ENCODE data around the gene SLC15A1.

The SLC15A1 gene

GRCh38 chr13:98721825-98722510 is 30.5 kb downstream of the SLC15A1 start (continued):
- TF ChIP-seq CTCF (tag by site-specific recombination; IDR thresholded peaks at IDR 0.05) (no peak), ZNF366 (tag by site-specific recombination; conservative IDR thresholded peaks at IDR 0.05) (no peak), IKZF3 (tag by site-specific recombination; IDR thresholded peaks at IDR 0.05) (no peak), KLF10 (tag by site-specific recombination; IDR thresholded peaks at IDR 0.05) (no peak), ZNF121 (tag by site-specific recombination; IDR thresholded peaks at IDR 0.05) (no peak)

DNA sequence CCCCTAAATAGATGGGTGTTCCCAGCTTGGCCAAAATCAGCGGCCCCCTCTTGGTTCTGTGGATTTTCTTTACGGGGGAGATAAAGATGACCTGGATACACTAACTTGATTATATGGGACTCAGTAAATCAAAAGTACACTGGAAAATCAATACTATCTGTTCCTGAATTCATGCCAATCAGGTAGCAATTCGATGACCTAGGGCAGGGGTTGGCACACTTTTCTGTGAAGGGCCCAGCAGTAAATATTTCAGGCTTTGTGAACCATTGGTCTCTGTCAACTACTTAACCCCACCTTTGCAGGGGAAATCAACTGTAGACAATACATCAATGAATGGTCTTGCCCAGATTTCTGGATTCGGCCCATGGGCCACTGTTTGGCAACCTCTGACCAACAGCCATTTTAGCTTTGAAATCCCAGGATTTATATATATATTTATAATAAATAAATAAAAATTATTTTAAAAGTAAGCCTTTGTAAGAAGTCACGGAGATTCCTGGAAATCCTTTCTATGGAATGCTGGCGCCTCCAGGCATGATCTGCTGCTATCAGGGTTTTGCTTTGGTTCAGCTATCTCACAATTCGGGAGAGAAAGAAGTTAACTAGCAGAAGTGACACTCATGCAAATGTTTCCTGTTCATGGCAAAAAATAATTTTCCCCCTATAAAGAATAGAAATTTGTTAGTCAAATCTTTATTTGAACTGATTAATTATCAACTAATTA is 32.8 kb downstream of the SLC15A1 start:
- no peak overlapping the region for H3K4me3 ChIP-seq (ENCODE audit: low read depth, low read length)
- H3K4me1 ChIP-seq (ENCODE audit: control insufficient read depth, insufficient read depth, low read length), result no peaks in the 10 kb centered on the region
- no peaks in the 10 kb centered on the region for H3K36me3 ChIP-seq (ENCODE audit: control insufficient read depth in 2 of 2, insufficient read depth in 1 of 2, low read length in 2 of 2)
- no peak overlapping the region for H3K27ac ChIP-seq (ENCODE audit: extremely low read depth, low read depth, low read length)
- TF ChIP-seq ZNF214 (tag by site-specific recombination; IDR thresholded peaks at IDR 0.05; ENCODE audit: borderline replicate concordance) (no peak), ZFHX2 (tag by site-specific recombination; conservative IDR thresholded peaks at IDR 0.05) (no peak), ZXDB (tag by site-specific recombination; IDR thresholded peaks at IDR 0.05) (no peak), ZNF76 (tag by site-specific recombination; IDR thresholded peaks at IDR 0.05; ENCODE audit: borderline replicate concordance, low read depth) (no peak), ZNF677 (tag by site-specific recombination; IDR thresholded peaks at IDR 0.05) (no peak), ZNF624 (tag by site-specific recombination; IDR thresholded peaks at IDR 0.05) (no peak), TCF7L2 (IDR thresholded peaks at IDR 0.05; ENCODE audit: borderline replicate concordance, low read depth, low read length) (no peak), SCRT1 (tag by site-specific recombination; IDR thresholded peaks at IDR 0.05; ENCODE audit: borderline replicate concordance) (no peak), ZNF140 (tag by site-specific recombination; IDR thresholded peaks at IDR 0.05) (no peak), YY1 (tag by site-specific recombination; IDR thresholded peaks at IDR 0.05) (no peak), SCRT2 (tag by site-specific recombination; IDR thresholded peaks at IDR 0.05) (no peak), CTCF (tag by site-specific recombination; IDR thresholded peaks at IDR 0.05) (no peak)
- TF ChIP-seq, protein P1, sequence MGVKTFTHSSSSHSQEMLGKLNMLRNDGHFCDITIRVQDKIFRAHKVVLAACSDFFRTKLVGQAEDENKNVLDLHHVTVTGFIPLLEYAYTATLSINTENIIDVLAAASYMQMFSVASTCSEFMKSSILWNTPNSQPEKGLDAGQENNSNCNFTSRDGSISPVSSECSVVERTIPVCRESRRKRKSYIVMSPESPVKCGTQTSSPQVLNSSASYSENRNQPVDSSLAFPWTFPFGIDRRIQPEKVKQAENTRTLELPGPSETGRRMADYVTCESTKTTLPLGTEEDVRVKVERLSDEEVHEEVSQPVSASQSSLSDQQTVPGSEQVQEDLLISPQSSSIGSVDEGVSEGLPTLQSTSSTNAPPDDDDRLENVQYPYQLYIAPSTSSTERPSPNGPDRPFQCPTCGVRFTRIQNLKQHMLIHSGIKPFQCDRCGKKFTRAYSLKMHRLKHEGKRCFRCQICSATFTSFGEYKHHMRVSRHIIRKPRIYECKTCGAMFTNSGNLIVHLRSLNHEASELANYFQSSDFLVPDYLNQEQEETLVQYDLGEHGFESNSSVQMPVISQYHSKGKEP (tag by site-specific recombination; IDR thresholded peaks at IDR 0.05), result no peak
- TF ChIP-seq, protein P2, sequence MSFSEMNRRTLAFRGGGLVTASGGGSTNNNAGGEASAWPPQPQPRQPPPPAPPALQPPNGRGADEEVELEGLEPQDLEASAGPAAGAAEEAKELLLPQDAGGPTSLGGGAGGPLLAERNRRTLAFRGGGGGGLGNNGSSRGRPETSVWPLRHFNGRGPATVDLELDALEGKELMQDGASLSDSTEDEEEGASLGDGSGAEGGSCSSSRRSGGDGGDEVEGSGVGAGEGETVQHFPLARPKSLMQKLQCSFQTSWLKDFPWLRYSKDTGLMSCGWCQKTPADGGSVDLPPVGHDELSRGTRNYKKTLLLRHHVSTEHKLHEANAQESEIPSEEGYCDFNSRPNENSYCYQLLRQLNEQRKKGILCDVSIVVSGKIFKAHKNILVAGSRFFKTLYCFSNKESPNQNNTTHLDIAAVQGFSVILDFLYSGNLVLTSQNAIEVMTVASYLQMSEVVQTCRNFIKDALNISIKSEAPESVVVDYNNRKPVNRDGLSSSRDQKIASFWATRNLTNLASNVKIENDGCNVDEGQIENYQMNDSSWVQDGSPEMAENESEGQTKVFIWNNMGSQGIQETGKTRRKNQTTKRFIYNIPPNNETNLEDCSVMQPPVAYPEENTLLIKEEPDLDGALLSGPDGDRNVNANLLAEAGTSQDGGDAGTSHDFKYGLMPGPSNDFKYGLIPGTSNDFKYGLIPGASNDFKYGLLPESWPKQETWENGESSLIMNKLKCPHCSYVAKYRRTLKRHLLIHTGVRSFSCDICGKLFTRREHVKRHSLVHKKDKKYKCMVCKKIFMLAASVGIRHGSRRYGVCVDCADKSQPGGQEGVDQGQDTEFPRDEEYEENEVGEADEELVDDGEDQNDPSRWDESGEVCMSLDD (tag by site-specific recombination; IDR thresholded peaks at IDR 0.05), result no peak
- POLR2A ChIA-PET, result no interaction called here
- H3K9me3 ChIP-seq (ENCODE audit: control insufficient read depth, insufficient read depth, low read depth, low read length), result no peaks in the 10 kb centered on the region
- CTCF ChIA-PET, result interaction anchor here (0.9 kb wide), 1 partner anchor 457 kb away, joined by 5 read pairs; no protein-coding TSS in a partner anchor

Data from HEK293 (cell line).